HL-60 (cell line): ENCODE results near the gene TAAR9.

Experiments used
- DNase-seq, 2 experiments: peaks; one replicate each; pipeline ENCODE4 v3.0.0-alpha.2; 2010 to 2020; ENCODE audit warnings: low read depth in 1 of 2, low spot score in 1 of 2
- H3K27ac ChIP-seq: fragments of 250-450 bp; sonication (Bioruptor Pico); replicated peaks from 2 replicates; pipeline ENCODE4 v1.5.1; 2020; ENCODE audit warnings: mild to moderate bottlenecking, moderate library complexity
- H3K27me3 ChIP-seq: fragments of 250-450 bp; sonication (Bioruptor Pico); 2 replicates; pipeline ENCODE4 v1.5.1; 2021; ENCODE audit warnings: mild to moderate bottlenecking, moderate library complexity; ENCODE audit not compliant: insufficient read depth, poor library complexity, severe bottlenecking
- H3K4me3 ChIP-seq: replicated peaks from 2 replicates; pipeline ENCODE4 v1.5.1; 2011; ENCODE audit warnings: mild to moderate bottlenecking, control low read depth, low read length; ENCODE audit not compliant: insufficient read depth
- GABPA ChIP-seq: IDR thresholded peaks from 2 replicates; pipeline ENCODE4 v1.6.1; 2012; ENCODE audit warnings: low read depth
- POLR2AphosphoS5 ChIP-seq: IDR thresholded peaks from 2 replicates; pipeline ENCODE4 v1.6.1; 2012; ENCODE audit warnings: low read depth
- SPI1 ChIP-seq: IDR thresholded peaks from 2 replicates; pipeline ENCODE4 v1.6.1; 2012; ENCODE audit warnings: low read depth, mild to moderate bottlenecking, borderline replicate concordance
- TF ChIP-seq, protein P1 (sequence below): IDR thresholded peaks from 2 replicates; pipeline ENCODE4 v1.6.1; 2012; ENCODE audit warnings: low read depth; ENCODE audit not compliant: insufficient replicate concordance
- TF ChIP-seq, protein P2 (sequence below): IDR thresholded peaks from one replicate; pipeline ENCODE4 v1.5.1; 2011; ENCODE audit warnings: low read length, control low read depth, inconsistent platforms; ENCODE audit not compliant: insufficient read depth

The TAAR9 gene

DNA sequence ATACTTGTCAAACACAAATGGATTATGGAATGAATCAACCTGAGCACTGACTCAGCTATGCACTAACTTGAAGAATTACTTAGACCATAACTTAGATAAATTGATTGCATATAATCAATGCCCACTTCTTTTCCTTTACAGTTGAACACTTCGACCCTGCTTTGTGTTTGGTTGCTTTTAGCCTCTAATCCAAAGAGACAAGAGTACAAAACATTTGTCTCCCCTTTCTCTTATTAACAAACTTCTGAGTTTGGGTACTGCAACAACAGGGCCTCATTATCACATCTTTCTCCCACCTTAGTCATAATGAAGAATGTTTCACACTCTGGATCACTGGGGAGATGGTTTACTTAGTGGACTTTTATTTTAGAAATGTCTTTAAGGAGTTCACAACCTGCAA is 29.5 kb downstream of the TAAR9 start:
- no peak for TF ChIP-seq SPI1
- no peak for TF ChIP-seq GABPA
- TF ChIP-seq, protein P1, sequence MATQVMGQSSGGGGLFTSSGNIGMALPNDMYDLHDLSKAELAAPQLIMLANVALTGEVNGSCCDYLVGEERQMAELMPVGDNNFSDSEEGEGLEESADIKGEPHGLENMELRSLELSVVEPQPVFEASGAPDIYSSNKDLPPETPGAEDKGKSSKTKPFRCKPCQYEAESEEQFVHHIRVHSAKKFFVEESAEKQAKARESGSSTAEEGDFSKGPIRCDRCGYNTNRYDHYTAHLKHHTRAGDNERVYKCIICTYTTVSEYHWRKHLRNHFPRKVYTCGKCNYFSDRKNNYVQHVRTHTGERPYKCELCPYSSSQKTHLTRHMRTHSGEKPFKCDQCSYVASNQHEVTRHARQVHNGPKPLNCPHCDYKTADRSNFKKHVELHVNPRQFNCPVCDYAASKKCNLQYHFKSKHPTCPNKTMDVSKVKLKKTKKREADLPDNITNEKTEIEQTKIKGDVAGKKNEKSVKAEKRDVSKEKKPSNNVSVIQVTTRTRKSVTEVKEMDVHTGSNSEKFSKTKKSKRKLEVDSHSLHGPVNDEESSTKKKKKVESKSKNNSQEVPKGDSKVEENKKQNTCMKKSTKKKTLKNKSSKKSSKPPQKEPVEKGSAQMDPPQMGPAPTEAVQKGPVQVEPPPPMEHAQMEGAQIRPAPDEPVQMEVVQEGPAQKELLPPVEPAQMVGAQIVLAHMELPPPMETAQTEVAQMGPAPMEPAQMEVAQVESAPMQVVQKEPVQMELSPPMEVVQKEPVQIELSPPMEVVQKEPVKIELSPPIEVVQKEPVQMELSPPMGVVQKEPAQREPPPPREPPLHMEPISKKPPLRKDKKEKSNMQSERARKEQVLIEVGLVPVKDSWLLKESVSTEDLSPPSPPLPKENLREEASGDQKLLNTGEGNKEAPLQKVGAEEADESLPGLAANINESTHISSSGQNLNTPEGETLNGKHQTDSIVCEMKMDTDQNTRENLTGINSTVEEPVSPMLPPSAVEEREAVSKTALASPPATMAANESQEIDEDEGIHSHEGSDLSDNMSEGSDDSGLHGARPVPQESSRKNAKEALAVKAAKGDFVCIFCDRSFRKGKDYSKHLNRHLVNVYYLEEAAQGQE: no peak
- TF ChIP-seq, protein P2, sequence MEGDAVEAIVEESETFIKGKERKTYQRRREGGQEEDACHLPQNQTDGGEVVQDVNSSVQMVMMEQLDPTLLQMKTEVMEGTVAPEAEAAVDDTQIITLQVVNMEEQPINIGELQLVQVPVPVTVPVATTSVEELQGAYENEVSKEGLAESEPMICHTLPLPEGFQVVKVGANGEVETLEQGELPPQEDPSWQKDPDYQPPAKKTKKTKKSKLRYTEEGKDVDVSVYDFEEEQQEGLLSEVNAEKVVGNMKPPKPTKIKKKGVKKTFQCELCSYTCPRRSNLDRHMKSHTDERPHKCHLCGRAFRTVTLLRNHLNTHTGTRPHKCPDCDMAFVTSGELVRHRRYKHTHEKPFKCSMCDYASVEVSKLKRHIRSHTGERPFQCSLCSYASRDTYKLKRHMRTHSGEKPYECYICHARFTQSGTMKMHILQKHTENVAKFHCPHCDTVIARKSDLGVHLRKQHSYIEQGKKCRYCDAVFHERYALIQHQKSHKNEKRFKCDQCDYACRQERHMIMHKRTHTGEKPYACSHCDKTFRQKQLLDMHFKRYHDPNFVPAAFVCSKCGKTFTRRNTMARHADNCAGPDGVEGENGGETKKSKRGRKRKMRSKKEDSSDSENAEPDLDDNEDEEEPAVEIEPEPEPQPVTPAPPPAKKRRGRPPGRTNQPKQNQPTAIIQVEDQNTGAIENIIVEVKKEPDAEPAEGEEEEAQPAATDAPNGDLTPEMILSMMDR: no peak
- TF ChIP-seq POLR2AphosphoS5: no peak
- no peak for DNase-seq
- Histone ChIP-seq H3K4me3 (no peak overlapping the region), H3K27ac (no peak overlapping the region), H3K27me3 (peaks cover 2% of the 10 kb centered on the region)

DNA sequence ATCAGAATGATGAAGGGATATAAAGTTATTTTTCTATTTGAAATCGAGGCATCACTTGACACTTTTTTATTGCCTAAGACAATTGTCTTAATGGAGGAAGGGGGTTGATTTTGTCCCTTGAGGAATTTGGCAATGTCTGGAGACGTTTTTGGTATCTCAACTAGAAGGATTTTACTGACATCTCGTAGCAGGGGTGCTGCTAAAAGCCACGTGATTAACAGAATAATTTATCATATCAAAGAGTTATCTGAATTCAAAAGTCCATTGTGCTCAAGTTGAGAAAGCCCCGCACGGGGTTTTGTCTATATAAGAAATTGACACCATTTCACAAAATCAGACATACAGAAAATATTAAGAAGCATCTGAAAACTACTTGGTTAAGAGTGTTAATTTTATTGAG is 30.5 kb downstream of the TAAR9 start:
- TF ChIP-seq, protein P1: no peak
- TF ChIP-seq SPI1: no peak
- TF ChIP-seq GABPA: no peak
- Histone ChIP-seq H3K27ac (no peak overlapping the region), H3K27me3 (peaks cover 2% of the 10 kb centered on the region), H3K4me3 (no peak overlapping the region)
- no peak for DNase-seq

DNA sequence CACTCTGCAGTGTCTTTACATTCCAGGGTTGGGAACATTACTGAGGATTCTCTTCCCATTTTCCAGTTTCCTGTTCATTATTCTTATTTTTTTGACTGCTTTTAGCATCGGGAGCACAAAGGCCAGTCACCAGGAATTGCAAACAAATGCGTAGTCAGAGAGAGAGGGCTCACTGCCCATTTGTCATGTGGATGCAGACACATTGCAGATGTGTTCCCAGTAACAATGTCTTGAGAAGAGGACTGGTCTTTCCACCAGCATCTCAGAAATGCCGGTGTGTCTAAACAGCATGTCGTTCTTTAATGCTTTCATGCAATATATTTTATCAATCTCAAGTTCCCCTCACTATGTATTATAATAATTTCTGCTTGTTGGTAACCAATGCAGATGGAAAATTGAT is 31.1 kb downstream of the TAAR9 start:
- no peak for DNase-seq
- Histone ChIP-seq H3K27me3 (peaks cover 2% of the 10 kb centered on the region), H3K27ac (no peak overlapping the region), H3K4me3 (no peak overlapping the region)
- TF ChIP-seq POLR2AphosphoS5 (no peak), GABPA (no peak), SPI1 (no peak)
- TF ChIP-seq, protein P1: no peak
- TF ChIP-seq, protein P2: no peak
